Neural progenitor cell (in vitro differentiated cells): ENCODE results near the gene DLG3.

ENCODE experiments used
- CTCF ChIP-seq: fragments of 200-600 bp; sonication (generic); IDR thresholded peaks from 2 replicates; pipeline ENCODE4 v1.5.1; 2017; ENCODE audit warnings: antibody characterized with exemption, mild to moderate bottlenecking
- EZH2 ChIP-seq: fragments of 200-600 bp; sonication (generic); IDR thresholded peaks from 2 replicates; pipeline ENCODE4 v1.6.1; 2017; ENCODE audit warnings: antibody characterized with exemption, mild to moderate bottlenecking, moderate library complexity
- EZH2phosphoT487 ChIP-seq: fragments of 200-600 bp; sonication (generic); IDR thresholded peaks from 2 replicates; pipeline ENCODE4 v1.6.1; 2017; ENCODE audit warnings: antibody characterized with exemption

GRCh38 chrX:70554948-70555347 is 110.3 kb downstream of the DLG3 start:
- TF ChIP-seq CTCF (no peak), EZH2 (no peak), EZH2phosphoT487 (no peak)
